Esophagus muscularis mucosa (tissue), 4 donors: Measurements from ENCODE around the gene FAM76B. TPM values are rescaled to one million over a fixed set of nuclear protein-coding genes. Genes with fewer than 3 reads are reported as not detected.

Source experiments
- DNase-seq: peaks from one replicate; pipeline ENCODE4 v3.0.0-alpha.2; 2017; ENCODE audit errors: extremely low spot score
- H3K27ac ChIP-seq, 4 donors: fragments of 200-600 bp; sonication (generic); replicated peaks in 1 of 4; 1 replicate in 3 of 4; 2 replicates in 1 of 4; pipeline ENCODE4 v1.5.1; 2016 to 2019; ENCODE audit warnings: mild to moderate bottlenecking in 1 of 4
- H3K27me3 ChIP-seq, 4 donors: fragments of 200-600 bp; sonication (generic); one replicate each; pipeline versions ENCODE4 v1.5.1 to v1.6.0; 2016 to 2019
- H3K36me3 ChIP-seq, 4 donors: fragments of 200-600 bp; sonication (generic); one replicate each; pipeline ENCODE4 v1.5.1; 2016 to 2019
- H3K4me1 ChIP-seq, 4 donors: fragments of 200-600 bp; sonication (generic); one replicate each; pipeline ENCODE4 v1.5.1; 2016 to 2019
- H3K4me3 ChIP-seq, 4 donors: fragments of 200-600 bp; sonication (generic); 1 replicate in 2 of 4; 2 replicates in 2 of 4; pipeline ENCODE4 v1.5.1; 2016 to 2019; ENCODE audit warnings: mild to moderate bottlenecking in 4 of 4, moderate library complexity in 1 of 4
- H3K9me3 ChIP-seq, 4 donors: fragments of 200-600 bp; sonication (generic); 1 replicate in 3 of 4; 2 replicates in 1 of 4; pipeline ENCODE4 v1.5.1; 2016 to 2019
- EP300 ChIP-seq: sonication (generic); formaldehyde crosslinking; IDR thresholded peaks from one replicate; pipeline ENCODE4 v1.6.1; 2017; ENCODE audit warnings: antibody characterized with exemption
- POLR2A ChIP-seq: fragments of 450-650 bp; IDR thresholded peaks from one replicate; pipeline ENCODE4 v1.6.1; 2017; ENCODE audit warnings: antibody characterized with exemption, moderate library complexity, mild to moderate bottlenecking, low read depth
- POLR2AphosphoS5 ChIP-seq, 2 donors: sonication (generic); formaldehyde crosslinking; IDR thresholded peaks; one replicate each; pipeline ENCODE4 v1.6.1; 2017; ENCODE audit warnings: antibody characterized with exemption in 2 of 2
- WGBS: methylation state at CpG from one replicate; pipeline ENCODE4 v1.1.5; 2018; 5-methylcytosine and 5-hydroxymethylcytosine counted together
- intact Hi-C: fragments of 100-400 bp; cut with DNase I; formaldehyde crosslinking; loops from one replicate; pipeline ENCODE4 v1.15.1; 2023
- total RNA-seq, 4 donors: library from RNA; depleted of rRNA; stranded (reverse); fragments of >200 nt; gene quantifications; one replicate each; pipeline versions ENCODE4 v1.1.0 to v1.2.1, GENCODE V29; 2016
- TF ChIP-seq, protein P1 (sequence below), 3 experiments: fragments of 200-600 bp in 2 of 3; fragments of 450-650 bp in 1 of 3; sonication (generic) in 2 of 3; IDR thresholded peaks; one replicate each; pipeline ENCODE4 v1.5.1; 2017 to 2019; ENCODE audit warnings: antibody characterized with exemption in 3 of 3, mild to moderate bottlenecking in 2 of 3, moderate library complexity in 1 of 3

Gene FAM76B
- total RNA-seq, 4 donors from 2014 or later = 11.3 to 30.3 (median 17.0) TPM

DNA sequence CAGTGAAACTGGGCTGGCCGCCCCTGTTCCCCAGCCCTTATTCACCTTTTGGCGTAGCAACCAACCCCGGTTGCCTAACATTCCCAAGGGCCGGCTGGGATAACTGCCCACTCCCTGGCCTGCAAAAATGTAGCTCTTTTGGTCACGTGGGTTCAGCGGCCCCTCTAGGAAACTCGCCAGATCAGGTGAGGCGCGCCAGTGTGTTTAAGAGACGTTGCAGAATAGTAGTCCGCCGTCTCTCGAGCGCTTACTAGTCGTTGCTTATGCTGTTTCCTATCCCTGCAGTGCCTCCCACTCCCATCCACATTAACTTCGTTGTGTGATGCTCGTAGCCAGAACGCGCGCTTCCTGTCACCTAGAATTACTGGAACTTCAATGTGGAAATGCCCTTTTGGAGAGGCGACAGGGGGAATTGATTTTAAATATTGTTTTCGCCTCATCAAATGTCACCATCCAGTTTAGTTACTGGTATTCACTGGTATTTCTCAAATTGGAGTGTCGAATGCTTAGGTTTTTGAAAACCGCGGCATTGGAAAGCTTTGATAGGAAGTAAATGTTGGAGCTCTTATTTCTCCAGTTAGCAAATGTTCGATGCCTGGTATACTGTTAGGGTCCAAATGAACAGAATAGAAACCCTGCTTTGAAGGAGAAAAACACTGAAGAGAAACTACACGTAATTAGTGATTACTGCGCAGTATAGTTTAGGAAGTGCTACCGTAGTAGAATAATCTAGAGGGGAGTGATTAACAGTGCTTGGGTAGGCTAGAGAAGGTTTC is 1.5 kb upstream of the FAM76B start:
- no peaks in the 10 kb centered on the region for H3K27me3 ChIP-seq
- 9% methylated on average over 21 of the region's 29 CpGs for WGBS
- no peak for DNase-seq
- peak overlapping the region; percentile 84 to 94 (median 88) for H3K4me3 ChIP-seq
- peak in 1 of 2 donors; percentile 46 for TF ChIP-seq POLR2AphosphoS5 (IDR thresholded peaks at IDR 0.05)
- TF ChIP-seq, protein P1, sequence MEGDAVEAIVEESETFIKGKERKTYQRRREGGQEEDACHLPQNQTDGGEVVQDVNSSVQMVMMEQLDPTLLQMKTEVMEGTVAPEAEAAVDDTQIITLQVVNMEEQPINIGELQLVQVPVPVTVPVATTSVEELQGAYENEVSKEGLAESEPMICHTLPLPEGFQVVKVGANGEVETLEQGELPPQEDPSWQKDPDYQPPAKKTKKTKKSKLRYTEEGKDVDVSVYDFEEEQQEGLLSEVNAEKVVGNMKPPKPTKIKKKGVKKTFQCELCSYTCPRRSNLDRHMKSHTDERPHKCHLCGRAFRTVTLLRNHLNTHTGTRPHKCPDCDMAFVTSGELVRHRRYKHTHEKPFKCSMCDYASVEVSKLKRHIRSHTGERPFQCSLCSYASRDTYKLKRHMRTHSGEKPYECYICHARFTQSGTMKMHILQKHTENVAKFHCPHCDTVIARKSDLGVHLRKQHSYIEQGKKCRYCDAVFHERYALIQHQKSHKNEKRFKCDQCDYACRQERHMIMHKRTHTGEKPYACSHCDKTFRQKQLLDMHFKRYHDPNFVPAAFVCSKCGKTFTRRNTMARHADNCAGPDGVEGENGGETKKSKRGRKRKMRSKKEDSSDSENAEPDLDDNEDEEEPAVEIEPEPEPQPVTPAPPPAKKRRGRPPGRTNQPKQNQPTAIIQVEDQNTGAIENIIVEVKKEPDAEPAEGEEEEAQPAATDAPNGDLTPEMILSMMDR (IDR thresholded peaks at IDR 0.05) = no peak
- intact Hi-C loops = loop anchor here (10.0 kb wide), 1 partner anchor 816 kb away; the partner anchor contains the start of genes CWC15 and KDM4D
- H3K9me3 ChIP-seq = no peaks in the 10 kb centered on the region
- H3K27ac ChIP-seq = peak overlapping the region; percentile 97 to 99 (median 98)
- H3K4me1 ChIP-seq = peaks cover 23 to 31% (median 29%) of the 10 kb centered on the region in 4 donors
- H3K36me3 ChIP-seq = peaks cover 7 to 16% (median 12%) of the 10 kb centered on the region in 4 donors

DNA sequence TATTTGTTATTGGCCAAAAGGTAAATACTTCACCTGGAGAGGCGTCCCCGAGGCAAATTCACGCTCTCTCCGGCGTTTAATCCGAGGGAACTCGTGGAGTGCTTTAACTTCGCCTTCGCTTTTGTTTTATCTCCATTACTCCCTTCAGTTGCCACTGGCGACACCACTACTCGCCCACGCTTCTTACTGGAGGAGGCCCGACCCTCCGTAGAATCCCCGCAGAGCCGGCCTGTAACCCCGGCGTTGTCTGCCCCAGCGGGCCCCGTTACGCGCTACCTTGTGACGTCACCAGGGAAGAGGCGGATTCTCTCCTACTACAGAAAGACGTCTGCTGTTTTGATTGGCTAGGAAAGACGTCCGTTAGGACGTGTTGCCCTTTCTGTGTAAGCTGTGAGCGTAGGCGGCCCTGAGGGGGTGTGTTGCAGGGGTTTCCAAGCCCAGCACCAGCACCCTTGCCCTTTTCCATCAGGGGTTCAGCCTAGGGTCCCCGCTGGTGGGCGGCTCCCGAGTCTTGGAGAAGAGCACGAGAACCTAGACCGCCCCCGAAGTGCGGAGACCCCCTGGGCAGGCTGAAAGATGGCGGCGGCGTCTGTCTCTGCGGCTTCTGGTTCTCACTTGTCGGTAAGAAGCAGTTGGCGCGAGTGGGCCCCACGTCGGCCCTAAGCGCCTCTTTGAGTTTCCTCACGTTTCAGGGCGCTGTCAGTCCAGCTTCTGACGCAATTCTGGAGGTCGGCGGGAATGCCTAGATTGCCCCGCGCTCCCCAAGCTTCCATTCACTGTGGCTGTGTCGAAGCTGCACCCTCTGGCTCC is 746 bp upstream of the FAM76B start, which contains the start of gene CEP57:
Gene CEP57, plus strand, starts transcription at position 376 of the 810 bp plus-strand sequence. Its CDS starts 201 bp downstream, at position 577.
- Histone ChIP-seq H3K4me1 (peaks cover 23 to 31% (median 29%) of the 10 kb centered on the region in 4 donors), H3K27me3 (no peaks in the 10 kb centered on the region), H3K9me3 (no peaks in the 10 kb centered on the region), H3K4me3 (peak within 1 kb of the TSS; percentile 84 to 94 (median 88)), H3K27ac (peak within 1 kb of the TSS; percentile 97 to 99 (median 98)), H3K36me3 (peaks cover 15 to 24% (median 19%) of the 10 kb centered on the region in 4 donors)
- TF ChIP-seq EP300 = no peak
- peak; percentile 88 to 91 for TF ChIP-seq POLR2AphosphoS5 (IDR thresholded peaks at IDR 0.05)
- TF ChIP-seq POLR2A = peak; percentile 27
- TF ChIP-seq, protein P1 (IDR thresholded peaks at IDR 0.05) = no peak
- intact Hi-C loops = loop anchor here (10.0 kb wide), 1 partner anchor 816 kb away; the partner anchor contains the start of genes CWC15 and KDM4D
- 0% methylated on average over 19 of the region's 55 CpGs for WGBS
- DNase-seq = peak; percentile 99

DNA sequence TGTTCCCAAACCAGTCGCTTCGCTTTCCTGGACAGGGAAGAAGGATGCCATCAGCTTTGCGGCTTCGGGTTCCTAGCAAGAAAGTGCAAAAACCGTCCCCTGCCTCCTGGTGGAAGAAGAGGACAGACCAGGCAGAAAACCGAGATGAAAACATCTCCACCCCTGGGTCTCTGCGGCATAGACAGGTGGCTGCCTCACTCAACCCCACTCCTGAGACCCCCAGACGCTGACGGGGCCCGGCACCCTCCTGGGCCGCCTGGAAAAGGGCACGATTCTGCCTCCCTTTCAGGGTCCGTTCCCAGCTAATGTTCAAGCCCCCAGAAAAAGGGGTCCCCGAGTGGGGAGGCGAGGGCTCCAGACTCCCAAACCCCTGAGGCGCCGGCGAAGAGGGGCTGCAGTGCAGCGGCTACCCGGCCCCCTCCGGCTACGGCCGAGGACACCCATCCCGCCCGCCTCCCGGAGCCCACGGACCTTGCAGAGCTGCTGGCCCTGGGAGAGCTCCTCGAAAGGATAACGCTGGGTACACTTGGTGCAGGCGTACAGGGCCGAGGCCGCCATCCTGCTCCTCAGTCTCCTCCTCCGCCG is 569 bp downstream of the FAM76B start:
- peak overlapping the region; percentile 97 to 99 (median 98) for H3K27ac ChIP-seq
- peaks cover 26 to 37% (median 31%) of the 10 kb centered on the region in 4 donors for H3K36me3 ChIP-seq
- no peaks in the 10 kb centered on the region for H3K9me3 ChIP-seq
- TF ChIP-seq POLR2A (no peak), EP300 (no peak), POLR2AphosphoS5 (IDR thresholded peaks at IDR 0.05) (no peak)
- TF ChIP-seq, protein P1 (IDR thresholded peaks at IDR 0.05) = no peak
- intact Hi-C loops = no loop called here
- peak; percentile 92 for DNase-seq
- H3K27me3 ChIP-seq = no peaks in the 10 kb centered on the region
- H3K4me3 ChIP-seq = peak overlapping the region; percentile 84 to 94 (median 88)
- H3K4me1 ChIP-seq = peaks cover 23 to 31% (median 29%) of the 10 kb centered on the region in 4 donors
- 2% methylated on average over 12 of the region's 34 CpGs for WGBS

DNA sequence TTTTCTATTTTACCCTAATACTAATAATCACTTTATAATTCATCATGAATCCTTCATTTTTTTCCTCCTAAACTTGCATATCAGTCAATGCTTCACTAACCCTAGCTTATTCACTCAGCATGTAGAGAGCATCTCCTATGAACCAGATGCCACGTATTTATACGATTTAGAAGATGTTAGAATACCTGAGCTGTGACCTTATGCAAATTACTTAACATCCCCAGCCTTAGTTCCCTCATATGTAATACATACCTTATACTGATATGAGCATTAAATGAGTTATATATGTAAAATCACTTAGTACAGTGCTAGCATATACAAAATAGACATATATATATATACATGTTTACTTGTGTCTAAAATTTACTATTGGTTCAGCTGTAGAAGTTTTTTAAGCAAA is 9.0 kb downstream of the FAM76B start:
- Histone ChIP-seq H3K9me3 (no peaks in the 10 kb centered on the region), H3K36me3 (peaks cover 38 to 95% (median 75%) of the 10 kb centered on the region in 4 donors), H3K27me3 (no peaks in the 10 kb centered on the region), H3K4me3 (no peak overlapping the region), H3K4me1 (no peaks in the 10 kb centered on the region), H3K27ac (no peak overlapping the region)
- no peak for DNase-seq
- TF ChIP-seq POLR2AphosphoS5 (IDR thresholded peaks at IDR 0.05) (no peak), POLR2A (no peak), EP300 (no peak)
- TF ChIP-seq, protein P1 (IDR thresholded peaks at IDR 0.05) = no peak
- intact Hi-C loops = no loop called here
- WGBS = 87% methylated on average over 2 of the region's 2 CpGs
